ENCODE measurements around the gene GGACT. TPM values are rescaled to one million over a fixed set of nuclear protein-coding genes. Genes with fewer than 3 reads are reported as not detected.

Gene GGACT
- total RNA-seq, 1 experiment from 2014 or later = 3.3 TPM

GRCh38 chr13:100560498-100561157 is 28.0 kb downstream of the GGACT start:
- DNase-seq (ENCODE audit: extremely low read depth, low read depth) = no peak

DNA sequence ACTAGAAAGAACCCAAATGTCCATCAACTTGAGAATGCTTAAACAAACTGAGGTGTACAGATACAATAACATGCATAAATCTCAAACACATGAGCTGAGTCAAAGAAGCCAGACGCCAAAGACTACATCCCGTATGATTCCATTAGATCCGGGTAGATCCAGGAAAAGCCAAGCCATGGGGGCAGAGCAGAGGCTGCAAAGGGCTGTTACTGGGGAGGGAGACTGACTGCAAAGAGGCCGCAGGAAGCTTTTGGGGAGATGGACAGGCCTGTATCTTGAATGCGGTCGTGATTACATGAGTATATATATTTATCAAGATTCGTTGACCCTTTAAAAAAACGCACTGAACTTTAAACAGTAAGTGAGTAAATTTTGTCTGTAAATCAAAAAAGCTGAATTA is 28.7 kb downstream of the GGACT start:
- no peak for DNase-seq (ENCODE audit: extremely low read depth, low read depth)

DNA sequence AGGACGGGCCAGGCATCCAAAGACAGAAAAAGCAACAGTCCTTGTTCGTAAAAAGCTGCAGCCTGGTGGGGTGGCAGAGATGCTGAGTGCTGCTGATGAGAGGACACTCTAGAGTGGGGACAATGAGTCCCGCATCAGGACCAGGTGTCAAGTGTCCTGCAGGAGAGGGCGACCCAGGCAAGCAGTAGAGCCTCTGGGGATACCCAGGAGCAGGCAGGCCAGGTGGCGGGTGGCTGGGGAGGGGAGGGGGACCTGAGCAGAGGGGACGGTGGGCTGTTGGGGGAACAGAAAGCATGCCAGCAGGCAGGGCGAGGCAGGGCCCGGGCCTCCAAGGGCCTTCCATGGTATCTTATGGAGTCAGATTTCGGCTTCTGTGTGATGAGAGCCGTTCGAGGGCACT is 35.8 kb downstream of the GGACT start:
- DNase-seq (ENCODE audit: extremely low read depth, low read depth) = no peak

DNA sequence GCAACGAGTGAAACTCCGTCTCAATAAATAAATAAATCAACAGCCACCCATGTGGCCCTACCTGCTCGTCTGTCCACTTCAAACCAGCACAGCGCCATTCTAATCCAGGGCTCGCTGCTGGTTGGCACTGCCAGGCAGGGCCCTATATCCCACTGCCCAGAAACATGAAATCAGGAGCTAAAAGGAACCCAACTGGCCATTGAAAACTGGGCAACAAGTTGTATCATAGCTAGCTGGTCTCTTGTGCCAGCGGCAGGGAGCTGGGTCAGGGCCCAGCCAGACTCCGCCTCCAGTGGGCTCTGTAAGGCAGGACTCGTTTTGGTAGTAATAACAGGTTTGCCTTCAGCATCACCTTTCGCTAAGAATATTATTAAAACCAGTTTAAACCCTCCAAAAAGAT is 39.3 kb downstream of the GGACT start:
- no peak for DNase-seq (ENCODE audit: extremely low read depth, low read depth)

DNA sequence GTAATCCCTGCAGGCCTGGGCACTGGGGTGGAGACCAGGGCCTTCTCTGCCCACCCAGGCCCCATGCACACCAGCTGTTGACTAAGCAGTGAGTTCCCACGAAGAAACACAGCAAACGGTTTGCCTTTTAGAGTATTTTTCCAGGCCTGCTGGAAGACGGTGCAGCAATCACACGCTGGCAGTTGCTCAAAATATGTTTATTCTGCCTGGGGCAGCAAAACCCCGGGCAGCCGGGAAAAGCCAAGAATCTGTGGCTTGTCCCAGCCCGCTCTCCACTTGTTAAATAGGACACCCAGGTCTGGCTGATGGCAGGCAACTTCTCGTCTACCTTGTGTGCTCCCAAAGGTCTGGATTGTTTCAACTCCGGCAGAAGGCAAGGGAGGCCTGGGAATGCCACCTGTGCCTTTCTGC is 40.8 kb downstream of the GGACT start:
- DNase-seq (ENCODE audit: extremely low read depth, low read depth) = no peak

DNA sequence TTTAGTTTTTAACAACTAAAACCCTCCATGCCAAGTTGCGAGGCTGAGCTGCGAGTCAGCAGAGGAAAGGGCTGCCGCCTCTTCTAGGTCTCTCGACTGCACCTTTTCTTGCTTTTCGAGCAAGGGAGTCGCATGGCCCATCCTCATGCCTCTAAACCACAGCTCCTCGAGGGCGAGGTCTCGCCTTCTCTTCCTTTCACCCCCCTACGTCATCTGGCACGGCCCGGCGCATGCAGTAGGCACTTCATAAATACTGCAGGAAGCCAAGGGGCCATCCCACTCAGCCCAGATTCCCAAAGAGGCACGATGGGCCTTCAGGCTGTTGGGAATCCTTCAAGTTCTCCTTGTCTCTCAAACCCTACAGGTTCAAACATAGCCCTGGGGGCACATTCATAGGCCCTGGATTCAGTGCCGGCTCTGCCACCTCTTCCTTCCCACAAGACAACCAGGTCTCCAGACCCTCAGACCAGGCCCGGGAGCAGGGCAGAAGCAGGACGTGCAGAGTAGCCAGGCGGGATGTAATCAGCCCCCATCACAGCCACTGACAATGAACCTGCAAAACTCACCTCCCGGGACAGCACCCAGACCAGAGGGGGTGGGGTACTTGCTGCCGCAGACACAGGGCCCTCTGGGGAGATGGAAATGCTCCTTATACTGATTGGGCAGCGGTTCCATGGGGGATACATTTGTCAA is 41.7 kb downstream of the GGACT start:
- no peak for DNase-seq (ENCODE audit: extremely low read depth, low read depth)

- no peak for DNase-seq (ENCODE audit: extremely low read depth, low read depth)
These were observed 42.9 kb downstream of the GGACT start for GRCh38 chr13:100545684-100546061.

- DNase-seq (ENCODE audit: extremely low read depth, low read depth) = no peak
These were observed 43.5 kb downstream of the GGACT start for GRCh38 chr13:100544866-100545683.

DNA sequence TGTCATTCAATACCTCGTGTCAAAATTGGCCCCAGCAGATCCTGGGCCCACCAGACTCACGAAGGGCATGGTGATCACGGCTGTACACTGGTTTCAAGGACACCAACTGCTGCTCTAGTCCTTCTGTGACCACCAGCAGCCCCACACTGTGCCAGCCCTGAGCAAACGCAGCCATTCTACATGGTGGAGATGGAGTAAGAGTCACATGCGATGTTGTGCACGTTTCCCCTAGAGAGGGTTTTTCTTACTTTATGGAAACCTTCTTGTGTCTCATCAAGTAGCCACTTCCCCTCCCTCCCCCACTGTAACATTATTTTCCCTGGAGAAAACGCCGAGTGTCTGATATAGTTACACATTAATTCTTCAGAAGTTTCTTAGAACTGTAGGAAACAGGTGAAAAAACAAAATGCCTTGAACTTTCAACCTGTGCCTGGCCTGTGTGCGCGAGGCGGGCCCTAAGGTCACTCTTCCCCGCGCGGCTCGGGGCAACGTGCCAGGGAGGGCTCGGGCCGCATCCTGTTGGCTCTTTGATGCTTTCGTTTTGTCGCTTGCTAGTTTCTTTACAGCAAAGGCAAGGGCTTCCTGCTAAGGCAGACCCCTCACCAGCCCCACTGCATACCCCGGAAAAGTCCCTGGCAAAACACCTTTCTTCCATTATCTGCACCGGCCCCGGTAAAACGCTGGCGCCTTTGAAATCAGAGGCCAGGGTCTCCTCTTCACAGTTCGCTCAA is 44.6 kb downstream of the GGACT start:
- no peak for DNase-seq (ENCODE audit: extremely low read depth, low read depth)

GRCh38 chr13:100542826-100543156 is 45.8 kb downstream of the GGACT start:
- DNase-seq (ENCODE audit: extremely low read depth, low read depth) = no peak

DNA sequence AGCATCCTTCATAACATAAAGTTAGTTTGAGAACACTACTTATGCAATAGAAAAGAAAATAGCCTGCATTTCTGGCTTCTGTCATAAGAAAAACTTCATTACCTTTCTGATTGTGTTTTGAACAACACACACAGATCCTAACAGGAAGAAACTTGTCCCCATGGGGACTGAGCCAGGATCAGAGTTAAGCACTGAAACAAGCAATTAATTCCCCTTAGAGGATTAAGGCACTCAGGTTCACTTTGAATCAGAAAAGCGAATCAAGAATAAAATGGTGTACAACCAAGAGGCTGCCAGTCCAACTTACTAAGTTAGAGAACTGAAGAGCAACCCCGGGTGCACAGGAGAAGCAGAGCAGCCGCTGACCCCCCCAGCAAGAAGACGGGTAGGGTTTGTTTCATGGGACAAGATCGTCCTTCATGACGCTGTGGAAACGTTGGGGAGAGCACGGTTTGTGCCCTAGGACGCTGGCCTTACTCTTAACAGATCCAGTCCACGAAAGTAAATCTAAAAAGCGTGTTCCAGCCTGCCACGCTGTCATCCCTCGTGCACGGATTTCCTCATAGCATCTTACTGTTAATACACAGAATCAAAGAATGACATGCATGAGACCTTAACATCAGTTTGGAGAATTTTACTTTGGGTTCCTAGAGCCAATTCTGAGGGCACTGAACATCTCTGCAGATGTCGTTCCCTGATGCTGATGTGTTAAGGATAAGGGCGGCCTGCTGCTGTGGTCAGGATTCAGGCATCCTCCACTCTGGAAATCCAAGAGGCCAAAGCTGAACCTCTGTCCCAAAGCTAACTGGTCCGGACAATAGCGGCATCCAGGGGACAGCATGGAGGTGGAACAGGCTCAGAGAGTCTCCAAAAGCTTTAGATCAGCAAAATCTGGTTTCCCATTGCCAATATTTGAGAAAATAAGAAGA is 46.4 kb downstream of the GGACT start:
- DNase-seq (ENCODE audit: extremely low read depth, low read depth) = no peak

DNA sequence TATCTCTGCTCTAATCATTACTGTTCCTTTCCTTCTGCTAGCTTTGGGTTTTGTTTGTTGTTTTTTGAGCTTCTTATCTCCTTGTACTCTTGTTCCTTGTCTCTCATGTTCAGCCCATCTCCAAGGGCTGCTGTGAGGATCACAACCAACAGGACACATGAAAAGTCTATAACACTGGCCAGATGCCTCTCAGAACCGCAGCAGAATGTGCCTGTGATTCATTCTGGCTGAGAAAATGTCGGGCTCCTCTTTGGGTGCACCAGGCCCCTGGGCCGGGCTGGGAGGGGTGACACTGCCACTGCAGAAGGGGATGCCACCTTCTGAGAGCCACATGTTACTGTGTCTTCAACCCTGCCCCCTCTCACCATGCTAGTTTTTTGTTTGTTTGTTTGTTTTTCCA is 48.0 kb downstream of the GGACT start:
- no peak for DNase-seq (ENCODE audit: extremely low read depth, low read depth)

DNA sequence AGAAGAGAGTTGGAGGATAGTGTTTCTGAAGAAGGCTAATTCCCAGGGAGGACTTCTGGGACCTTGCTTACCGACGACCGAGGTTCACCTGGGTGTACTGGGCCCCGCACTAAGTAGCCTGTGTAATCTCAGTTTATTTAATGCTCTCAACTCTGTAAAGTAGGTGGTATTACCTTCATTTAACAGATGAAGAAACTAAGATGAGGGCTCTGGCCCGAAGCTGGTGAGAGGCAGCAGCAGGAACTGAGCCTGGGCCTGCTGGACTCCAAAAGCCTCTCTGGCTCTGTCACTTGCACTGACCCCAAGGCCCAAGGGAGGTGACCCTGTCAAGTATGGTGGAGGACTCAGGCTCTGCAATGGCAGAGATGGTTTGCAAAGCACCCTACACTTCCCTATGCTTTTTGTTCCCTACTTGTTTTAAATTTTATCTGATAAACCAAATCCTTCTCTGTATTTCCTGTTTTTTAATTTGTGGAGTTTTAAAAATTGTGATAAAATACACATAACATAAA is 50.6 kb downstream of the GGACT start:
- no peak for DNase-seq (ENCODE audit: extremely low read depth, low read depth)

GRCh38 chr13:100537486-100537885 is 51.1 kb downstream of the GGACT start:
- no peak for DNase-seq (ENCODE audit: extremely low read depth, low read depth)

DNA sequence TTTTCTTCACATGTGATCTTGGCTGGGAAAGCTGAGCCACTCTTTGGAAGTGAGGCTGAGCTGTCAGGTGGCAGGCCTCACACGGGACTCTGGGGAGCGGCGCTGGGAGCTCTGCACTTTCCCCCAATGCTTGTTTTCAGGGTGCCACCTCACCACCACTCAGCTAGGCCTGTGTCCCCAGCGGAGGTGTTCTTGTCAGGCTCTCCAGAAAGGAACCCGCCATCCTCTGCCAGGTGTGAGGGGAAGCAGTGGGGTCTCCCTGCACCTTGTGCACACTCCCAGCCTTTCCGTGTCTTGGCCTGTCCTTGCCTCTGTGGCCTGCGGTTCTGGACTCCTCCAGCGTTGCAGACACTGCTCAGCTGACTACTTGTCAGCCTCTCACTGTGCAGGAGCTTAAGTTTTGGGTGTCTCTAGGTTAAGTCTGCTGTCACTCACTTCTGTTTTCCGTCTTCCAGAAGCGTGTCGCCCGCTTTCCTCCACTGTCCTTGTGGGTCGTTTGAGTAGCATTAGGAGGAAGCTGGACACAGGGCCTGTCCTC is 51.9 kb downstream of the GGACT start:
- DNase-seq (ENCODE audit: extremely low read depth, low read depth) = no peak

DNA sequence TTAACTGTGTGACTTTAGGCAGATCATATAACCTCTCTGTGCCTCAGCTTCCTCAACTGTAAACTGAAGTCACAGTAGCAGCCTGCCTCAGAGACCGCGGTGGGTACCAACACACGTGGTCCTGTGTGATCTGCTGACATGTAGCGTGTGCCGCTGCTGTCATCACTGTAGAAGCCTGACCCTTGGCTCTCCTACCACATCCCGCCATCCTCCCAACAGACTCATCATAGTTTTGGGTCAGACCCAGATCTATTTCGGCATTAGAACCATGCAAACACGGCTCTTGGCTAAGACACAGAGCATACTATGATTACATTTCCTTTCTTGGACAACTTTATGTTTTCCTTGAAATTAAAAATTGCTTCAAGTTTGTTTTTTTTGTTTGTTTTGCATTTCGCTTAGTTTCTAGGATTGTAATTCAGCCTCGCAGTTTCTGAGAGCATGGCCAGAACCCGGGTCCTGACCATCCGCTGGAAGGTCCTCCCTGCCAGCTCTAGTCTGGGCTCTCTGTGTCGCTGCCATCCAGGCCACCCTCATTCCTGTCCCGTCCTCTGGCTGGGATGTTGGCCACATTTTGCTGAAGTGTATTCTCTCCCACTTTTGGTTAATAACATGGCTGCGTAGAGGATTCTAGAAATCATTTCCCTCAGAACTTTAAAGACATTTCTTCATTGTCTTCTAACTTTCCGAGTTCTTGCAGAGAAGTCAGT is 53.0 kb downstream of the GGACT start:
- DNase-seq (ENCODE audit: extremely low read depth, low read depth) = no peak

- no peak for DNase-seq (ENCODE audit: extremely low read depth, low read depth)
These were observed 53.7 kb downstream of the GGACT start for GRCh38 chr13:100534911-100535310.

DNA sequence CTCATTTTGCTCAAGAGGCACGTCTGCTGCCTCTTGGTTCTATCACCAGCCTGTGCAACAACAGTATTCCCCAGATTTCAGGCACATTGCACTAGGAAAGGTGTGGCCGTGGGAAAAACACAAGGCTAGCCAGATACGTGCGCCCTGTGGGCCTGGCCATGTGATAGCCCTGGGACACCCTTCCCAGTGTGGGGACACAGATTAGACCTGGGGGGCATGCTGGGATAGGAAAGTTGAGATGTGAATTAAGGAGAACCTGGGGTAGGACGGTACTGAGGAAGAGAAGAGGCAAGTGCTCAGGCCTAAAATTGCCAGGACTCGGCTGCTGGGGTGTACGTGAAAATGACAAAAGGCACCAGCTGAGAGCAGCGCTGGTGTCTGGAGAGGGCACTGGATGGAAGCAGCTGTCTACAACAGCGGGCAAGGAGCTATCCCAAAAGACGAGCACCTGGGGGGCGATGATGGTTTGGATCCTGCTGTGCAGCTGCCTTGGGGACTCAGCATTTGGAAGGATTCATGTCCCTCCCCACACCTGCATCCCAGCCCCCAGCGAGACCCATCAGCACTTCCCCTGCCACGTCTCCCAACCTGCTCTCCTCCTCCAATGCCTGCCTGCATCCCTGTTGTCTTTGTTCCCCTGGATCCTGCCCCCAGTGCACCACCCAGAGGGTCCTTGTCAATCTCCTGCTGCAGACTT is 54.3 kb downstream of the GGACT start:
- no peak for DNase-seq (ENCODE audit: extremely low read depth, low read depth)

Measured in NCI-H460 (cell line).